Osteoblast (primary cell): Measurements from ENCODE around the gene C16orf96. TPM values are rescaled to one million over a fixed set of nuclear protein-coding genes. Genes with fewer than 3 reads are reported as not detected.

ENCODE experiments used
- DNase-seq: peaks from one replicate; pipeline ENCODE4 v3.0.0; 2011; ENCODE audit warnings: low spot score, mixed read lengths; ENCODE audit not compliant: insufficient read length; ENCODE audit errors: missing footprints
- H2AFZ ChIP-seq: 2 replicates; pipeline ENCODE4 v1.6.0; 2011; ENCODE audit warnings: mild to moderate bottlenecking, low read length
- H3K27ac ChIP-seq: 2 replicates; pipeline ENCODE4 v1.5.1; 2011; ENCODE audit warnings: mild to moderate bottlenecking, low read depth, low read length, moderate library complexity
- H3K27me3 ChIP-seq: 2 replicates; pipeline ENCODE4 v1.6.0; 2012; ENCODE audit warnings: mild to moderate bottlenecking, control low read depth, inconsistent platforms, low read length, moderate library complexity; ENCODE audit not compliant: insufficient read depth
- H3K36me3 ChIP-seq: 2 replicates; pipeline ENCODE4 v1.5.1; 2011; ENCODE audit warnings: mild to moderate bottlenecking, low read length, control low read depth, moderate library complexity; ENCODE audit not compliant: insufficient read depth
- H3K4me1 ChIP-seq: 2 replicates; pipeline ENCODE4 v1.5.1; 2011; ENCODE audit warnings: mild to moderate bottlenecking, low read length, control low read depth, moderate library complexity; ENCODE audit not compliant: insufficient read depth
- H3K4me2 ChIP-seq: 2 replicates; pipeline ENCODE4 v1.6.0; 2011; ENCODE audit warnings: mild to moderate bottlenecking, low read length; ENCODE audit not compliant: insufficient read depth
- H3K4me3 ChIP-seq: fragments of 200-600 bp; sonication (generic); 3 replicates; pipeline ENCODE4 v1.5.1; 2012; ENCODE audit warnings: mild to moderate bottlenecking, low read length, inconsistent platforms; ENCODE audit not compliant: insufficient read depth
- H3K79me2 ChIP-seq: 2 replicates; pipeline ENCODE4 v1.6.0; 2012; ENCODE audit warnings: mild to moderate bottlenecking, low read length, control low read depth, inconsistent platforms; ENCODE audit not compliant: insufficient read depth
- H3K9me3 ChIP-seq: 2 replicates; pipeline ENCODE4 v1.5.1; 2011; ENCODE audit warnings: low read depth, low read length, control low read depth
- H4K20me1 ChIP-seq: 2 replicates; pipeline ENCODE4 v1.6.0; 2012; ENCODE audit warnings: mild to moderate bottlenecking, low read length, control low read depth; ENCODE audit not compliant: insufficient read depth
- CTCF ChIP-seq: IDR thresholded peaks from 2 replicates; pipeline ENCODE4 v1.5.1; 2011; ENCODE audit warnings: mild to moderate bottlenecking, low read depth, low read length, moderate library complexity; ENCODE audit errors: extremely low read depth
- total RNA-seq: library from RNA; depleted of rRNA; stranded (reverse); fragments of >200 nt; gene quantifications from 2 replicates; pipeline ENCODE4 v1.2.3, GENCODE V29; 2012

The C16orf96 gene
- total RNA-seq, 1 donor: not detected

- H3K36me3 ChIP-seq: no peaks in the 10 kb centered on the region
- DNase-seq: peak; percentile 51
- no peak overlapping the region for H3K4me3 ChIP-seq
- H3K27me3 ChIP-seq: no peaks in the 10 kb centered on the region
- no peaks in the 10 kb centered on the region for H4K20me1 ChIP-seq
- H3K79me2 ChIP-seq: no peaks in the 10 kb centered on the region
- H2AFZ ChIP-seq: no peak overlapping the region
- no peak for TF ChIP-seq CTCF
- no peaks in the 10 kb centered on the region for H3K4me1 ChIP-seq
- no peak overlapping the region for H3K27ac ChIP-seq
- no peak overlapping the region for H3K4me2 ChIP-seq
- no peaks in the 10 kb centered on the region for H3K9me3 ChIP-seq
Observed at GRCh38 chr16:4574919-4575705, 19.0 kb downstream of the C16orf96 start.

GRCh38 chr16:4576008-4576407 is 19.9 kb downstream of the C16orf96 start:
- no peaks in the 10 kb centered on the region for H3K27me3 ChIP-seq
- H2AFZ ChIP-seq: no peak overlapping the region
- H3K4me3 ChIP-seq: no peak overlapping the region
- DNase-seq: no peak
- no peaks in the 10 kb centered on the region for H3K9me3 ChIP-seq
- no peaks in the 10 kb centered on the region for H3K79me2 ChIP-seq
- no peak overlapping the region for H3K27ac ChIP-seq
- H3K4me1 ChIP-seq: no peaks in the 10 kb centered on the region
- H4K20me1 ChIP-seq: no peaks in the 10 kb centered on the region
- H3K36me3 ChIP-seq: no peaks in the 10 kb centered on the region
- no peak overlapping the region for H3K4me2 ChIP-seq
- TF ChIP-seq CTCF: no peak

- Histone ChIP-seq H3K4me1 (no peaks in the 10 kb centered on the region), H4K20me1 (no peaks in the 10 kb centered on the region), H3K36me3 (no peaks in the 10 kb centered on the region), H3K4me3 (no peak overlapping the region), H2AFZ (no peak overlapping the region), H3K27ac (no peak overlapping the region), H3K4me2 (no peak overlapping the region), H3K79me2 (no peaks in the 10 kb centered on the region), H3K9me3 (no peaks in the 10 kb centered on the region), H3K27me3 (no peaks in the 10 kb centered on the region)
- no peak for TF ChIP-seq CTCF
- DNase-seq: peak; percentile 59
Observed at GRCh38 chr16:4578961-4579530, 22.9 kb downstream of the C16orf96 start.

GRCh38 chr16:4580250-4580649 is 24.1 kb downstream of the C16orf96 start:
- no peaks in the 10 kb centered on the region for H3K4me1 ChIP-seq
- no peak overlapping the region for H3K4me3 ChIP-seq
- H2AFZ ChIP-seq: no peak overlapping the region
- no peaks in the 10 kb centered on the region for H3K36me3 ChIP-seq
- no peaks in the 10 kb centered on the region for H4K20me1 ChIP-seq
- no peak overlapping the region for H3K4me2 ChIP-seq
- no peak overlapping the region for H3K27ac ChIP-seq
- no peak for TF ChIP-seq CTCF
- H3K79me2 ChIP-seq: no peaks in the 10 kb centered on the region
- no peaks in the 10 kb centered on the region for H3K9me3 ChIP-seq
- no peaks in the 10 kb centered on the region for H3K27me3 ChIP-seq
- peak; percentile 71 for DNase-seq
